HepG2 (cell line): ENCODE data around the gene KLB. TPM values are rescaled to one million over a fixed set of nuclear protein-coding genes. Genes with fewer than 3 reads are reported as not detected.

Experiments
- BCL3 ChIP-seq: sonication (generic); formaldehyde crosslinking; IDR thresholded peaks from 2 replicates; pipeline ENCODE4 v1.5.1; 2020; ENCODE audit warnings: mild to moderate bottlenecking, missing genetic modification reagents, moderate library complexity
- EED ChIP-seq: sonication (generic); formaldehyde crosslinking; IDR thresholded peaks from 2 replicates; pipeline ENCODE4 v1.5.0; 2020; ENCODE audit warnings: mild to moderate bottlenecking, missing genetic modification reagents
- GLI4 ChIP-seq: sonication (generic); formaldehyde crosslinking; IDR thresholded peaks from 2 replicates; pipeline ENCODE4 v1.5.1; 2020; ENCODE audit warnings: missing genetic modification reagents, mild to moderate bottlenecking, moderate library complexity, borderline replicate concordance
- HES4 ChIP-seq: sonication (generic); formaldehyde crosslinking; IDR thresholded peaks from 2 replicates; pipeline ENCODE4 v1.9.0; 2021; ENCODE audit warnings: mild to moderate bottlenecking, missing genetic modification reagents, borderline replicate concordance
- HMGXB3 ChIP-seq: sonication (generic); formaldehyde crosslinking; IDR thresholded peaks from 2 replicates; pipeline ENCODE4 v1.4.0; 2020; ENCODE audit warnings: missing genetic modification reagents, borderline replicate concordance
- ZFP37 ChIP-seq: sonication (generic); formaldehyde crosslinking; IDR thresholded peaks from 2 replicates; pipeline ENCODE4 v1.4.0; 2020; ENCODE audit warnings: missing genetic modification reagents, borderline replicate concordance
- ZNF224 ChIP-seq: sonication (generic); formaldehyde crosslinking; IDR thresholded peaks from 2 replicates; pipeline ENCODE4 v1.5.0; 2020; ENCODE audit warnings: mild to moderate bottlenecking, missing genetic modification reagents
- ZNF318 ChIP-seq: sonication (generic); formaldehyde crosslinking; IDR thresholded peaks from 2 replicates; pipeline ENCODE4 v1.4.0; 2020; ENCODE audit warnings: mild to moderate bottlenecking, missing genetic modification reagents
- ZNF441 ChIP-seq: sonication (generic); formaldehyde crosslinking; IDR thresholded peaks from 2 replicates; pipeline ENCODE4 v1.7.0; 2021; ENCODE audit warnings: missing genetic modification reagents, borderline replicate concordance
- ZNF484 ChIP-seq: sonication (generic); formaldehyde crosslinking; IDR thresholded peaks from 2 replicates; pipeline ENCODE4 v1.5.1; 2020; ENCODE audit warnings: mild to moderate bottlenecking, low read depth, missing genetic modification reagents, borderline replicate concordance
- ZNF614 ChIP-seq: IDR thresholded peaks from 2 replicates; pipeline ENCODE4 v1.6.1; 2018; ENCODE audit warnings: missing biosample characterization, missing genetic modification reagents, inconsistent platforms, borderline replicate concordance
- ZNF713 ChIP-seq: sonication (generic); formaldehyde crosslinking; IDR thresholded peaks from 2 replicates; pipeline ENCODE4 v1.4.0; 2020; ENCODE audit warnings: mild to moderate bottlenecking, missing genetic modification reagents
- polyA plus RNA-seq, 8 experiments: library from polyadenylated mRNA; depleted of rRNA in 3 of 8; stranded (reverse) in 7 of 8; unstranded in 1 of 8; fragments of >200 nt; fragmentation: Illumina TruSeq in 4 of 8; extraction: Trizol in 4 of 8; gene quantifications; 2 replicates each; pipeline versions ENCODE4 v1.2.1 to v1.2.3, GENCODE V29; 2011 to 2016; ENCODE audit warnings: low read depth in 4 of 8, missing spikeins in 1 of 8, mixed read lengths in 1 of 8; ENCODE audit not compliant: insufficient read depth in 1 of 8
- total RNA-seq, 5 experiments: library from RNA; depleted of rRNA; stranded (reverse); fragments of >200 nt; fragmentation: Illumina TruSeq; extraction: Trizol; gene quantifications; 2 replicates each; pipeline ENCODE4 v1.2.3, GENCODE V29; 2016; ENCODE audit warnings: low read depth in 1 of 5

The KLB gene
- total and polyA plus RNA-seq, 2 of the 13 experiments (the other 11 are each of a cell fraction or from before 2014, with no cell fraction given), result 25.3 to 82.0 TPM

GRCh38 chr4:39458505-39459300, 52.0 kb downstream of the KLB start, which contains the start of the genes LIAS and RPL9 (continued):
- TF ChIP-seq ZNF484 (peak; percentile 22; the same call in 1 of the 2 replicates), HES4 (peak; percentile 70; the same call in 1 of the 2 replicates), EED (peak; percentile 89), ZNF318 (peak; percentile 94; the same call in 1 of the 2 replicates), ZNF614 (no peak), ZFP37 (CRISPR knock-in tag) (peak; percentile 95), ZNF224 (CRISPR knock-in tag) (0 out of 2 replicates have a peak, but pooled peaks have one; percentile 28), ZNF713 (CRISPR knock-in tag) (no peak), GLI4 (no peak), ZNF441 (CRISPR knock-in tag) (peak; percentile 19; the same call in 1 of the 2 replicates), BCL3 (no peak), HMGXB3 (CRISPR knock-in tag) (peak; percentile 90)
